Measurements from ENCODE around the gene HLCS. TPM values are rescaled to one million over a fixed set of nuclear protein-coding genes. Genes with fewer than 3 reads are reported as not detected.

HLCS gene
- total RNA-seq, 1 donor from 2014 or later, result 18.8 TPM

- Histone ChIP-seq H3K4me1 (ENCODE audit: control insufficient read depth in 3 of 3, insufficient read depth in 3 of 3, low read length in 3 of 3) (peaks cover 8 to 15% (median 13%) of the 10 kb centered on the region in 3 donors), H3K27me3 (ENCODE audit: control insufficient read depth in 3 of 3, insufficient read depth in 3 of 3, low read length in 3 of 3) (peaks cover 4 to 43% (median 39%) of the 10 kb centered on the region in 3 donors), H3K9ac (ENCODE audit: low read depth in 1 of 3, low read length in 3 of 3) (peak overlapping the region in 1 of 3 donors; percentile 25), H3K27ac (ENCODE audit: low read depth, low read length) (no peak overlapping the region), H3K4me3 (ENCODE audit: low read length in 3 of 3) (peak overlapping the region in 1 of 3 donors; percentile 52), H3K9me3 (ENCODE audit: control insufficient read depth in 3 of 3, low read length in 3 of 3) (no peaks in the 10 kb centered on the region), H3K36me3 (ENCODE audit: control insufficient read depth in 3 of 3, insufficient read depth in 3 of 3, low read length in 3 of 3) (peaks cover 0 to 3% (median 0%) of the 10 kb centered on the region in 3 donors)
These were observed 218.6 kb downstream of the HLCS start for GRCh38 chr21:36747815-36748383.

- Histone ChIP-seq H3K36me3 (ENCODE audit: control insufficient read depth in 3 of 3, insufficient read depth in 3 of 3, low read length in 3 of 3) (peaks cover 0 to 3% (median 0%) of the 10 kb centered on the region in 3 donors), H3K9ac (ENCODE audit: low read depth in 1 of 3, low read length in 3 of 3) (peak overlapping the region in 1 of 3 donors; percentile 16), H3K9me3 (ENCODE audit: control insufficient read depth in 3 of 3, low read length in 3 of 3) (no peaks in the 10 kb centered on the region), H3K27me3 (ENCODE audit: control insufficient read depth in 3 of 3, insufficient read depth in 3 of 3, low read length in 3 of 3) (peaks cover 4 to 43% (median 39%) of the 10 kb centered on the region in 3 donors), H3K4me1 (ENCODE audit: control insufficient read depth in 3 of 3, insufficient read depth in 3 of 3, low read length in 3 of 3) (peaks cover 8 to 15% (median 13%) of the 10 kb centered on the region in 3 donors), H3K4me3 (ENCODE audit: low read length in 3 of 3) (peak overlapping the region in 1 of 3 donors; percentile 40), H3K27ac (ENCODE audit: low read depth, low read length) (no peak overlapping the region)
These were observed 219.2 kb downstream of the HLCS start for GRCh38 chr21:36747041-36747814.

- no peaks in the 10 kb centered on the region for H3K36me3 ChIP-seq (ENCODE audit: control insufficient read depth in 3 of 3, insufficient read depth in 3 of 3, low read length in 3 of 3)
- H3K27ac ChIP-seq (ENCODE audit: low read depth, low read length), result no peak overlapping the region
- H3K9ac ChIP-seq (ENCODE audit: low read depth in 1 of 3, low read length in 3 of 3), result peak overlapping the region in 1 of 3 donors; percentile 7
- no peaks in the 10 kb centered on the region for H3K9me3 ChIP-seq (ENCODE audit: control insufficient read depth in 3 of 3, low read length in 3 of 3)
- H3K4me1 ChIP-seq (ENCODE audit: control insufficient read depth in 3 of 3, insufficient read depth in 3 of 3, low read length in 3 of 3), result peaks cover 8 to 15% (median 10%) of the 10 kb centered on the region in 3 donors
- peaks cover 4 to 43% (median 39%) of the 10 kb centered on the region in 3 donors for H3K27me3 ChIP-seq (ENCODE audit: control insufficient read depth in 3 of 3, insufficient read depth in 3 of 3, low read length in 3 of 3)
- peak overlapping the region in 1 of 3 donors; percentile 35 for H3K4me3 ChIP-seq (ENCODE audit: low read length in 3 of 3)
These were observed 221.0 kb downstream of the HLCS start for GRCh38 chr21:36745459-36745858.

DNA sequence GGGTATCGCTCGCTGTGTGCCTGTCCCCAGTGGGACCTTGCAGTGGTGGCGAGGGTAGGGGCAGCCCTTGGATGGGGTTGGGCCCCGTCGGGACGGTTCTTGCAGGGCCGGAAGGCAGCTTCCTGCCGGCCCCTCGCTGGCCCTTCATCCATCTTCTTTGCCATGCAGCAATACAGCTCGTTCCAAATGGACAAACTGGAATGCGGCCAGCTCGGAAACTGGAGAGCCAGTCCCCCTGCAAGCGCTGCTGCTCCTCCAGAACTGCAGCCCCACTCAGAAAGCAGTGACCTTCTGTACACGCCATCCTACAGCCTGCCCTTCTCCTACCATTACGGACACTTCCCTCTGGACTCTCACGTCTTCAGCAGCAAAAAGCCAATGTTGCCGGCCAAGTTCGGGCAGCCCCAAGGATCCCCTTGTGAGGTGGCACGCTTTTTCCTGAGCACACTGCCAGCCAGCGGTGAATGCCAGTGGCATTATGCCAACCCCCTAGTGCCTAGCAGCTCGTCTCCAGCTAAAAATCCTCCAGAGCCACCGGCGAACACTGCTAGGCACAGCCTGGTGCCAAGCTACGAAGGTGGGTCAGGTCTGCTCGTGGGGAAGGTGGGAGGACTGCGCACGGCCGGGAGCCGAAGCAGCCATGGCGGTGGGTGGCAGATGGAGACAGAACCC is 221.8 kb downstream of the HLCS start:
- H3K9ac ChIP-seq (ENCODE audit: low read depth in 1 of 3, low read length in 3 of 3), result peak overlapping the region in 2 of 3 donors; percentile 7 to 50
- peaks cover 4 to 43% (median 39%) of the 10 kb centered on the region in 3 donors for H3K27me3 ChIP-seq (ENCODE audit: control insufficient read depth in 3 of 3, insufficient read depth in 3 of 3, low read length in 3 of 3)
- H3K36me3 ChIP-seq (ENCODE audit: control insufficient read depth in 3 of 3, insufficient read depth in 3 of 3, low read length in 3 of 3), result no peaks in the 10 kb centered on the region
- no peaks in the 10 kb centered on the region for H3K9me3 ChIP-seq (ENCODE audit: control insufficient read depth in 3 of 3, low read length in 3 of 3)
- H3K4me3 ChIP-seq (ENCODE audit: low read length in 3 of 3), result peak overlapping the region in 2 of 3 donors; percentile 35 to 37
- peaks cover 8 to 15% (median 10%) of the 10 kb centered on the region in 3 donors for H3K4me1 ChIP-seq (ENCODE audit: control insufficient read depth in 3 of 3, insufficient read depth in 3 of 3, low read length in 3 of 3)
- H3K27ac ChIP-seq (ENCODE audit: low read depth, low read length), result no peak overlapping the region

DNA sequence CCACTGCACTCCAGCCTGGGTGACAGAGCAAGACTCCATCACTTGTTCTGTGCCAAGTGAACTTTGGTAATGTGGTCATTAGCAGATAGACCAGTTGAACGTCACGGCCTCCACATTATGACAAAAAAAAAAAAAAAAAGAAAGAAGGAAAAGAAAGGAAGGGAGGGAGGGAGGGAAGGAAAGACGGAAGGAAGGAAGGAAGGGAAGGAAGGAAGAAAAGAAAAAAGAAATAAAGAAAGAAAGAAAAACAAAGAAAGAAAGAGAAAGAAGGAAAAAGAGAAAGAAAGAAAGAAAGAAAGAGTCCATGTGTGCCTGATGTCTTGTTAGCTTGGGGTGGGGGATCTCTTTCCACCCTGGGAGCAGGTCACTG is 222.3 kb downstream of the HLCS start:
- H3K9ac ChIP-seq (ENCODE audit: low read depth in 1 of 3, low read length in 3 of 3), result no peak overlapping the region
- no peaks in the 10 kb centered on the region for H3K36me3 ChIP-seq (ENCODE audit: control insufficient read depth in 3 of 3, insufficient read depth in 3 of 3, low read length in 3 of 3)
- H3K27me3 ChIP-seq (ENCODE audit: control insufficient read depth in 3 of 3, insufficient read depth in 3 of 3, low read length in 3 of 3), result peaks cover 4 to 43% (median 39%) of the 10 kb centered on the region in 3 donors
- H3K9me3 ChIP-seq (ENCODE audit: control insufficient read depth in 3 of 3, low read length in 3 of 3), result no peaks in the 10 kb centered on the region
- H3K27ac ChIP-seq (ENCODE audit: low read depth, low read length), result no peak overlapping the region
- no peak overlapping the region for H3K4me3 ChIP-seq (ENCODE audit: low read length in 3 of 3)
- peaks cover 8 to 15% (median 10%) of the 10 kb centered on the region in 3 donors for H3K4me1 ChIP-seq (ENCODE audit: control insufficient read depth in 3 of 3, insufficient read depth in 3 of 3, low read length in 3 of 3)

DNA sequence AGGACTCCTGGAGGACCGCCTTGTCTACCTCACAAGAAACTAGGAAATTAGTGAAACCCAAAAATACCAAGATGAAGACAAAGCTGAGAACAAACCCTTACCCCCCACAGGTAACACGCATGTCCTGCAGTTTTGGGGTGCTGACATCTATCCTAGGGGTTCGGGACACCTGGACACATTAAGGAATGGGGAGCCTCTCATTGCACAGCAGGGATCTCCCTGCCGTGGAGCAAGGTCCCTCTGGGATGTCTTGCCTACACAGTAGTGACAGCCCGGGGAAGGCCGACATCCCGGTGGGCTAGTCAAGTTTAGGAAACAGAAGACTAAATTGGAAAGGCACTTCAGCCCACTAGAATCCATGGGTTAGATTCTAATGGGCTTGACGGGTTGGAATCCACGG is 223.0 kb downstream of the HLCS start:
- Histone ChIP-seq H3K27ac (ENCODE audit: low read depth, low read length) (no peak overlapping the region), H3K36me3 (ENCODE audit: control insufficient read depth in 3 of 3, insufficient read depth in 3 of 3, low read length in 3 of 3) (no peaks in the 10 kb centered on the region), H3K27me3 (ENCODE audit: control insufficient read depth in 3 of 3, insufficient read depth in 3 of 3, low read length in 3 of 3) (peaks cover 4 to 43% (median 38%) of the 10 kb centered on the region in 3 donors), H3K4me1 (ENCODE audit: control insufficient read depth in 3 of 3, insufficient read depth in 3 of 3, low read length in 3 of 3) (peaks cover 8 to 15% (median 10%) of the 10 kb centered on the region in 3 donors), H3K9me3 (ENCODE audit: control insufficient read depth in 3 of 3, low read length in 3 of 3) (no peaks in the 10 kb centered on the region), H3K9ac (ENCODE audit: low read depth in 1 of 3, low read length in 3 of 3) (no peak overlapping the region), H3K4me3 (ENCODE audit: low read length in 3 of 3) (no peak overlapping the region)

DNA sequence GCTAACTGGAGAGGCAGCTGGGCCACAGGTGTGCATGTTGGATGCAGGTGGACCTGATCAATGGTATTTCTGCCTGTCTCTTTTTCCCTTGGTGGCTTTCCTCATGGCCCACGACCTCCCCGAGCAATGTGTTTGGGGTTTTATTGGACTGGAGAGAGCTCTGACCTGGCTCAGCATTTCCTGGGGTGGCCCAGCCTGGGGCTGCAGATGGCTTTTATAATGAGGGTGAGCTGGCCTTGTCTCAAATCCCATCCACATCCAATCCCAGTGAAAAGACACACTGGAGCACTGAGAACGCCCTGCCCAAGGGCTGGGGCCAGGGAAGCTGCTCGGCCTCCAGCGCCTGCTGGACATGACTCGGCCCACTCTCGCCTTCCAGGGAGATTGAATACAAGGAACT is 223.5 kb downstream of the HLCS start:
- H3K4me1 ChIP-seq (ENCODE audit: control insufficient read depth in 3 of 3, insufficient read depth in 3 of 3, low read length in 3 of 3), result peaks cover 8 to 11% (median 8%) of the 10 kb centered on the region in 3 donors
- H3K9me3 ChIP-seq (ENCODE audit: control insufficient read depth in 3 of 3, low read length in 3 of 3), result no peaks in the 10 kb centered on the region
- H3K27me3 ChIP-seq (ENCODE audit: control insufficient read depth in 3 of 3, insufficient read depth in 3 of 3, low read length in 3 of 3), result peaks cover 4 to 40% (median 33%) of the 10 kb centered on the region in 3 donors
- no peak overlapping the region for H3K4me3 ChIP-seq (ENCODE audit: low read length in 3 of 3)
- H3K36me3 ChIP-seq (ENCODE audit: control insufficient read depth in 3 of 3, insufficient read depth in 3 of 3, low read length in 3 of 3), result no peaks in the 10 kb centered on the region
- no peak overlapping the region for H3K27ac ChIP-seq (ENCODE audit: low read depth, low read length)
- H3K9ac ChIP-seq (ENCODE audit: low read depth in 1 of 3, low read length in 3 of 3), result no peak overlapping the region

- H3K4me3 ChIP-seq (ENCODE audit: low read length in 3 of 3), result no peak overlapping the region
- H3K9ac ChIP-seq (ENCODE audit: low read depth in 1 of 3, low read length in 3 of 3), result no peak overlapping the region
- H3K27ac ChIP-seq (ENCODE audit: low read depth, low read length), result no peak overlapping the region
- peaks cover 8 to 11% (median 8%) of the 10 kb centered on the region in 3 donors for H3K4me1 ChIP-seq (ENCODE audit: control insufficient read depth in 3 of 3, insufficient read depth in 3 of 3, low read length in 3 of 3)
- peaks cover 4 to 35% (median 24%) of the 10 kb centered on the region in 3 donors for H3K27me3 ChIP-seq (ENCODE audit: control insufficient read depth in 3 of 3, insufficient read depth in 3 of 3, low read length in 3 of 3)
- no peaks in the 10 kb centered on the region for H3K9me3 ChIP-seq (ENCODE audit: control insufficient read depth in 3 of 3, low read length in 3 of 3)
- H3K36me3 ChIP-seq (ENCODE audit: control insufficient read depth in 3 of 3, insufficient read depth in 3 of 3, low read length in 3 of 3), result no peaks in the 10 kb centered on the region
These were observed 225.0 kb downstream of the HLCS start for GRCh38 chr21:36741506-36741905.

- no peak overlapping the region for H3K9ac ChIP-seq (ENCODE audit: low read depth in 1 of 3, low read length in 3 of 3)
- H3K9me3 ChIP-seq (ENCODE audit: control insufficient read depth in 3 of 3, low read length in 3 of 3), result no peaks in the 10 kb centered on the region
- H3K27me3 ChIP-seq (ENCODE audit: control insufficient read depth in 3 of 3, insufficient read depth in 3 of 3, low read length in 3 of 3), result peaks cover 9 to 38% (median 20%) of the 10 kb centered on the region in 3 donors
- H3K4me1 ChIP-seq (ENCODE audit: control insufficient read depth in 3 of 3, insufficient read depth in 3 of 3, low read length in 3 of 3), result no peaks in the 10 kb centered on the region
- H3K4me3 ChIP-seq (ENCODE audit: low read length in 3 of 3), result no peak overlapping the region
- H3K36me3 ChIP-seq (ENCODE audit: control insufficient read depth in 3 of 3, insufficient read depth in 3 of 3, low read length in 3 of 3), result no peaks in the 10 kb centered on the region
- H3K27ac ChIP-seq (ENCODE audit: low read depth, low read length), result no peak overlapping the region
These were observed 227.9 kb downstream of the HLCS start for GRCh38 chr21:36738489-36739126.

All from skeletal muscle tissue (tissue), 4 donors.